GM21786 (cell line): ENCODE data around the gene C14orf119.
"Not testable (repeated sequence)": the region's sequence is repeated elsewhere in the genome, so short reads cannot be mapped to it uniquely, and the experiment has no call there.

Source experiments
- ATAC-seq: cut with Tn5 transposase; IDR thresholded peaks from one replicate; pipeline ENCODE4 v1.9.1; 2021; ENCODE audit not compliant: unreplicated experiment

The C14orf119 gene

DNA sequence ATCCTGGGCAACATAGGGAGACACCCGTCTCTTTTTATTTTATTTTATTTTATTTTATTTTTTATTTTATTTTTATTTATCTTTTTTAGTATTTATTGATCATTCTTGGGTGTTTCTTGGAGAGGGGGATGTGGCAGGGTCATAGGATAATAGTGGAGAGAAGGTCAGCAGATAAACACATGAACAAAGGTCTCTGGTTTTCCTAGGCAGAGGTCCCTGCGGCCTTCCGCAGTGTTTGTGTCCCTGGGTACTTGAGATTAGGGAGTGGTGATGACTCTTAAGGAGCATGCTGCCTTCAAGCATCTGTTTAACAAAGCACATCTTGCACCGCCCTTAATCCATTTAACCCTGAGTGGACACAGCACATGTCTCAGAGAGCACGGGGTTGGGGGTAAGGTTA lies 12.3 kb downstream of the C14orf119 start:
- ATAC-seq: not testable (repeated sequence)

DNA sequence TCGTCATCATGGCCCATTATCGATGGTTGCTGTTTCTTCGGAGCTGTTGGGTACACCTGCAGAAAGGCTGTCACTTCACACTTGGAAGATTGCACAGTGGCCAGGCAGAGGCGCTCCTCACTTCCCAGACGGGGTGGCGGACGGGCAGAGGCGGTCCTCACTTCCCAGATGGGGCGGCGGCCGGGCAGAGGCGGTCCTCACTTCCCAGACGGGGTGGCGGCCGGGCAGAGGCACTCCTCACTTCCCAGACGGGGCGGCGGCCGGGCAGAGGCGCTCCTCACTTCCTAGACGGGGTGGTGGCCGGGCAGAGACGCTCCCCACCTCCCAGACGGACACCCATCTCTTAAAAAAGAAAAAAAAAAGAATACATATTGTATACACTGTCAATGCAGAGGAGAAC lies 12.9 kb downstream of the C14orf119 start:
- ATAC-seq: not testable (repeated sequence)

DNA sequence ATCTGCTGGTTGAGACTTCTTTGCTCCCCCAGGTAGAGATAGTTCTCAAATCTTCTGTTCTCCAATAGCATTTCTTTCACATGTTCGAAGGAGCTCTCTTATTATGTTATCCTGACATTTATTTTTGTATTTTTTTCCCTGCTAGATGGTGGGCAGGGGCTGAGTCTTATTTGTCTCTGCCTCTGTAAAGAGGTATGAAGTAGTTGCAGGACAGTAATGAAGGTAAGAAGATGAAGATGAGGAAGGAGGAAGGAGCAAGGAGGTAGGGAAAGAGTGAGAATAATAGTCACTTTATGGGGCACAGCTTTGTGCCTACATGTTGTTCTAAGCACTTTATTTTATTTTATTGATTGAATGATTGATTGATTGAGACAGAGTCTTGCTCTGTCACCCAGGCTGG lies 14.5 kb downstream of the C14orf119 start:
- ATAC-seq: no peak

DNA sequence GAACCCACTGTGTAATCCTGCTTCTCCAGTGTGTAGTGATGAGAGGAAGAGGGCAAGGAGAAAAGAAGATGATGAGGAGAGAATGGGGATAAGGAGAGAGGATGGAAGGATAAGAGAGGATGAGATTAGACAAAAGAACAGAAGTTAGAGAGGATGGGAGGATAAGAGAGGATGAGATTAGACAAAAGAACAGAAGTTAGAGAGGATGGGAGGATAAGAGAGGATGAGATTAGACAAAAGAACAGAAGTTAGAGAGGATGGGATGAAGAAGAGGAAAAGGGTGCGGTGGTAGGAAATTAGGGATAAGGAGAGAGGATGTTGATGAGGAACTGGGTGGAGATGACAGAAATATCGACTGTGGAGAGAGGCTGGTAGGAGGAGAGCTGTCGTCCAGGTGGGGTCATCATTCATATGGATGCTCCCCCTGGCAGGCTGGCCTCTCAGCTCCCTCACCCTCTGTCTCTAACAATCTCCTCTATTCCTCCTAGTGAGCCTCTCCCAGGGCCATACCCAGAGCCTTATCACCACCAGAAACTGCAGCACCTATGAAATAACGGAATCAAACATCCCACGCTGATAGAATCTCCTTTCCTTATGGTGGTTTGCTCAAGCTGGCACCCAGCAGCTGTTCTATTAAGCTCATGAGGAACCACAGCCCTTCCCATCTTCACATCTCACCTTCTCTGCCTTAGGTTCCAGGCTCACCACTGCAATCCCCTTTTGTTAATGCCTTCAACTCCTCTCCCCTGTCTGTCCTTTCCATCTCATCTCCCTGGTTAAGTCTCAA lies 15.5 kb downstream of the C14orf119 start:
- ATAC-seq: no peak

DNA sequence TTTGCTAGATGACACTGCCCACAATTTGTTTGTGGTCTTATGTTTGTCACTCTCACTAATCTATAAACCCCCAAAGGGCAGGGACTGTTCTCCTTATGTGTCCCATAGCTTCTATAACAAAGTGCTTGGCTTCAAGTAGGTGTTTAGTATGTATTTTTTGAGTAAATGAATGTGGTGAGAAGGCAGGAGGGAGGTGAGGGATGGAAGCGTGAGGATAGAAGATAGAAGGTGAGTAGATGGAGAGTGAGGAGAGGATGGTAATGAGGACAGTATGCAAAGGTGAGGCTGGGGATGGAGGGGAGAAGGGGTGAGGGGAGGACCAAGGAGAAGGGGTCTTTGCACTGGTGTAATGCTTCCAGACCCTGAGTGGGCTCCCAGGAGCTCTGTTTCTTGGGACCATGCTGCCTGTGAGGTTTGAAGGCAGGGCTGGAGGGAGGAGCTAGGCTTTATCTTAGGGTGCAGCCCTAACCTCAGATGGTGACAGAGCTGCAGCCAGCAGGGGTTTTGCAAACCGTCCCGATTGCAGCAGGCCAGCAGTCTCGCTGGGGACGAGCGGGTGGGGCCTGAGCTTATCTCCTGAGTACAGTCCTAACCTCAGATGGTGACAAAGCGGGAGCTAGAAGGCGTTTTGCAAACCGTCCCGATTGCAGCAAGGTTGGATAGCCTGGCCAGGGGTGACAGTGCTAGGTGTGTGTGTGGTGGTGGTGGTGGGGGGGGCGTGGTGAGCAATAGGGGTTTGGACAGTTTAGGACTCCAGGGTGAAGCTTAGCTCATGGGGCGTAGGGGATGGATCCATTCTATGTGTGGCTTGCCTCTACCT lies 17.3 kb downstream of the C14orf119 start:
- ATAC-seq: no peak

DNA sequence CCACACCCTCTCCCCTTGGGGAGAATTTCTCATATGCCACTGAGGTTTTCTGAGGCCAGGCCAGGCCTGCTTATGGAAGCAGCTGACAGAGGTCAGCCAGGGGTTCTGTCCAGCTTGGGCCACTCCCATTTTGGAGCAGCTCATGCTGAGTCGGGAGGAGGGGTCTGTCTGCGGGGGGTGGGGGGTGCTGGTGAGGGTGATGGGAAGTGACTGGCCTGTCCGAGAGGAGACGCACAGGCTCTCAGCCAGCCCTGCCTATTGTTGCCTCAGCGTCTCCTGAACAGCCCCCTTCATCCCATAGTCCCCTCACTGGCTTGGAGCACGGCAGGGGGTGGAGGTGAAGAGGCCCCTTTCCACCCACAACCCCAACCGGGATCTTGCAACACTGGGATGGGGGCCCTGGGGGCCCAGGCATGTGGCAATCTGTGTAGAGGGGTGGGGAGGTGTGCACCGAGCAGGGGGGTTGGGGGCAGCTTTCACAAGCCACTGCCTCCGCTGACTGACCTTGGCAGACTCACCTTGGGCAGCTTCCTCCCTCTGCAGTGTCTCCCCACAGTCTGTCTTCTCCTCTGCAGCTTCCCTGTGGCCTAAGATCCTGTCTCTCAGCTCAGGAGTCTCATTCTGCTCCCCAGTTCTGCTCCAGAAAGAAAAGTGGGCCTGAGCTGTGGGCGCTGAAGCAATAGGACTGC lies 18.3 kb downstream of the C14orf119 start:
- no peak for ATAC-seq

DNA sequence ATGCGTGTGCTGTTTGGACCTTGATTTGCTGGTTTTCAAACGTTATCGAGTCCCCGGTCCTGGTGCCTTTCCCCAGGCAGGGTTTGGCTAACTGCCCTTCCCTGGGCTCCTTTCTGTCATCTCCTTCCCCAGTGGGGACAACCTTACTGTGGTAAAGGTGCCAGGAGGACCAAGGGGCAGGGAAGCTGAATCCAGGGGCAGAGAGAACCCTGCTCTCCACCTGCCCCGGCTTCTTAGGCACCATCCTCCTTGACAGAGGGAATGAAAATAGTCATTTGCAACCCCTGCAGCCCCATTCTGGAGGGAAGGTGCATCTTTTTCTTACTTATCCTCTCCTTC lies 18.8 kb downstream of the C14orf119 start:
- no peak for ATAC-seq

DNA sequence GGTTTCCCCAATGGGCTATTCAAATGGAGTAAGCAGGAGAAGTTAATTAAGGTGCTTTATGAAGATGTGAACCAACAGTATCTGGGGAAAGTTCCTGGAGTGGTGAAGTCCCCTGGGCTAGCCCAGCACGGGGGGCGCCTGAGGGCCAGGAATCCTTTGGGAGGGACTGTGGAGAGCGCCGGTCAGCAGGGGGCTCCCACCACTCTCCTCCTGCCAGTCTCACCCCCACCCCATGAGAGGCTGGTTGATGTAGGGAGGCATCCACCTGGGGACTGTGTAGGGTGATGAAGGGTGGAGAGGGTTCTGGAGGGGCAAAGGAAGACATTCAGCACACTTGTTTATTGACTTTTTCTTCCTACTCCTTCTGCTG lies 19.3 kb downstream of the C14orf119 start:
- no peak for ATAC-seq

DNA sequence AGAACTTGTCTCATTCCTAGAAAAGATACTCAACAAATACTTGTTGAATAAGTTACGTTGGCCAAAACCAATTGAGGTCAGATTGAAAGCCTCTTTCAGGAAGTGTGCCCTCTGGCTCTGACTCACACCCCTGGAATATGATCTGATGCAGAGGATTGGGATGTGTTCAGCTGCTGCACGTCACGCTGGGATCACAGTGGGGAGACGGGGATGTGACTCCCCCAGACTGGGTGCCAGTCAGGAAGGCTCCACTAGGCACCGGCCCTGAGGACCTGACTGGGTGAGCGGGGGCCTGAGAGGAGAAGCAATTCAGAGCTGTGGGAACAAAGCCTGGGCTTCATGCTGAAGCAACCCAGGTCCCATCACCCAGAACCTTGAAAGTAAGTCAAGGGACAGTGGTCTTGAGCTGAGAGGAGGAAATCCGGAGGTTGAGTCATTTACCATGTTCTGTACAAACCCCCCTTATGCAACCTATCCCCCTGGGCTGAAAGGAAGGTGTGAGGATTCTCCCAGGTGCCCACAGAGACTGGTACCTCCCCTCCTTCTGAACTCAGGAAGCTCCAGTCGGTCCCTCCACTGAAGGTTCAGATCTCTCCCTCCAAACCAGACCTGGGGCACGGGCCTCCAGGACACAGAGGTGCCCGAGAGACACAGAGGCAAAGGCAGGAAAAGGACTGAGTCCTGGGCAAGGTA lies 19.9 kb downstream of the C14orf119 start:
- no peak for ATAC-seq

DNA sequence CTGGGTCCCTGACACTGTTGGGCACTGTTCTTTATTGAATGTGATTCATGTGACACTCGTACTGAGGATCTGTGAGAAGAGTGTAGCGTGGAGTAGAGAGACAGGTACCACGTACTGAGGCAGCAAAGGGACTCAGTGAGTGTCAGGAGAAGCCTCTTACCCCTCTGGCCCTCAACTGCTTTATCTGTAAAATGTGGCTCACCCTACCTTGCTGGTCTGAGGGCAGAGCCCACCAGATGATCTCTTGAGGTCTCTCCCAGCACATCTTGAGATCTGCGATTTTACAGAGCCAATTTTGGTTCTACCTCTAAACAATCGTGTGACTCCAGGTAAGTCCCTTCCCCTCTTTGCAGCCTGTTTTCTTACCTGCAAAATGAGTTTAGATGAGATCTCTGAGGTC lies 20.6 kb downstream of the C14orf119 start:
- no peak for ATAC-seq

DNA sequence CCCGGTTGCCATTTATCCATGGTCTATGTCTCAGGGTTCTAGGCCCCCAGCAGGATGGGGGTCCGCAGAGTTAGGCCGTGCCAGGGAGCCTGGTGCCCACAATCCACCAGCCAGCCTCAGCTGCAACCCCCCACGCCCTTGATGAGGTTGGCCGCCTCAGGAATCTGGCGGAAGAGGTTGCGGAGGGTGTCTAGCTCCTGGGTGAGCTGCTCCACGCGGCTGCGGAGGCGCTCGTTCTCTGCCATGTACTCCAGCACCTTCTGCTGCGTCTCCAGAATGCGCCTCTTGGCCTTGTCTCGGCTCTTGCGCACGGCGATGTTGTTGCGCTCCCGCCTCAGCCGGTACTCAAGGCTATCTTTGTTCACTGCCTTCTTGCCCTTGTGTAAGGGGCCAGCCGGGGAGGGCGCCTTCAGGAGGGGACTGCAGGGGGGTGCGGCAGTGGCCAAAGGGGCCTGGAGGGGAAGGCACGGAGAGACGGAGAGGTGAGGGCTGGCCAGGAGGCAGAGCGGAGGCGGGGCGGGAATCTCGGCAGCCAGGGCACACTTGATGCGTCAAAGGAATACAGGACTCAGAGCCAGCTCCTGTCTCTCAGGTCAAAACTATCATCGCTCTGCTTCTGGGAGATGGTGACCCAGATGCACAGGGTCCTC lies 22.2 kb downstream of the C14orf119 start:
- no peak for ATAC-seq

DNA sequence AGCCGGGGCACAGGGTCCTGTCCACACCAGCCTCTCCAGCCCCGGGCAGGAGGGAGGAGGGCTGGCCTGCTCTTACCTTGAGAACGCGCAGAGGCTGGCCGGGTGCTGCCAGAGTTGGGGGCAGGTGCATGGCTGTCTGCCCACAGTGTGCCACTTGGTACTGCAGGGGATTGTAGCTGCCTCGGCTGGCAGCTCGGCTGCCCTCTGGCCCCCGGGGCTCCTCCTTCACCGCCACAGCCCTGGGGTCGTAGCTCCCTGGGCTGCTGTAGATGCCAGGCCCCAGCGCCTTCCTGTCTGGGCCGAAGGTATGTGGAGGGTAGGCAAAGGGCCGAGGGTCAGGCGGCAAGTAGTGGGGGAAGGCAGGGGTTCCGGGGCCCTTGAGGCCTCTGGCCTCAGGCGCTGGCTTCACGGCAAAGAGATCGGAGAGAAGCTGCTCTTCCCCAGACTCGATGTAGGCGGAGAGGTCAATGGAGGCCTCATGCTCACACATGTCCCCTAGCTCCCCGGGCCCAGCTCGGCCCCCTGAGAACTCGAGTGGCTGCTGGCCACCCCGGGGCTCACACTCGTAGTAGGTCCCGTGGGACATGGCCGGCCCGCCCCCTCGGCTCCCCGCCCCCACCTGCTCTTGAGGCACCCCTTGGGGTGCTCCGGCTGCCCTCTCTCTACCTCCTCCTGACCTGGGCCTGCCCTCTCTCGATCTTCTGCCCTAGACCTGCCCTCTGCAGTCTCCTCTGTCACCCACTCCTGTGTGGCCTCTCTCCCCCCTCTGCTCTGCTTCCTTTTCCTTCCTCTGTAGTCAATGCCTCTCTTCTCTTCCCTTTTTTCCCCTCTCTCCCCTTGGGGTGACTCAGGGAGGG lies 23.4 kb downstream of the C14orf119 start, which contains the start of gene CEBPE:
TSS of gene CEBPE (minus strand) at position 750 of the 857 bp plus-strand sequence. CDS start at position 586, 164 bp downstream.
- ATAC-seq: no peak

DNA sequence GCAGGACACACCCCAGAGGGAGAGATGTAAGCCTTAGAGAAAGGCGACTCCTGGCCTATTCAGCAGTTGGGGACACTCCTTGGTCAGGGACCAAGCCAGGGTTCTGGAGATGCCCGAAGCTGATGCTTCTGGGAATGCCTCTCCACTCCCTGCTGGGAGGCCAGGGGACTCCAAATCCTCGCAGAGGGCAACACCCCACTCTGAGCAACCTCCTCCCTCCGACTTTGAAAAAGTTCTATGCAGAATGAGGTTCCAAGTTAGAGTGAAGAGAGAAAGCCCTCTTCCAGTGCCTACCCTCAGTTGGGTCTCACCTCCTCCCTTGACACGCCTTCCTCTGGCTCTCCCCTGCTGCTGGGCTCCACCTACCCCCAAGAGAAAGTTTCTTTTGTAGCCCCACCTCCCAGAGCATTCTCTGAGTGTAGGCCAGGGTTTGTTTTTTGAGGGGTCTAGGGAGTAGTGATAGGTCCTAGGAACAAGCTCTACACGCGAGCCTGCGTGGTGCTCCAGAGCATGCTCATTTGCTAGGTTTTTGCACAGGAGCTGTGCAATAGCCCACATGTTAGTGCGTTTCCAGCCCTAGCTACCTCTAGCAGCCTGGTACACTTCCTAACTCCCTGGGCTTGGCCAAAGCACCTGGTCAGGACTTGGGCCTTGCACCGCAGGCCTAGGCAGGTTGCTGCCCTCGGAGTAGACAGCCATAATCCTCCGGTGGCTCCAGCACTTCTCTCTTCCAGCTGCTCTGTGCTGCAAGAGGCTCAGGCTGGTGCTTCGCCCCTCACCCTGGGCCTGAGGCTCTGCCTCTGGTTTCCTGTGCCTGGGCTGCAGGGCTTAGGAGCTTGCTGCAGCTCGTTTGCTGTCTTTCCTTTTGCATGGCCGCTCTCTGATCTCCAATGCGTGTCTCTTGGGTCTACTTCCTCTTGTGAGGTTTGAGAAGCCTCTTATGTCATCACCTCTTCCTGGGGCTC lies 24.3 kb downstream of the C14orf119 start:
- ATAC-seq: no peak

DNA sequence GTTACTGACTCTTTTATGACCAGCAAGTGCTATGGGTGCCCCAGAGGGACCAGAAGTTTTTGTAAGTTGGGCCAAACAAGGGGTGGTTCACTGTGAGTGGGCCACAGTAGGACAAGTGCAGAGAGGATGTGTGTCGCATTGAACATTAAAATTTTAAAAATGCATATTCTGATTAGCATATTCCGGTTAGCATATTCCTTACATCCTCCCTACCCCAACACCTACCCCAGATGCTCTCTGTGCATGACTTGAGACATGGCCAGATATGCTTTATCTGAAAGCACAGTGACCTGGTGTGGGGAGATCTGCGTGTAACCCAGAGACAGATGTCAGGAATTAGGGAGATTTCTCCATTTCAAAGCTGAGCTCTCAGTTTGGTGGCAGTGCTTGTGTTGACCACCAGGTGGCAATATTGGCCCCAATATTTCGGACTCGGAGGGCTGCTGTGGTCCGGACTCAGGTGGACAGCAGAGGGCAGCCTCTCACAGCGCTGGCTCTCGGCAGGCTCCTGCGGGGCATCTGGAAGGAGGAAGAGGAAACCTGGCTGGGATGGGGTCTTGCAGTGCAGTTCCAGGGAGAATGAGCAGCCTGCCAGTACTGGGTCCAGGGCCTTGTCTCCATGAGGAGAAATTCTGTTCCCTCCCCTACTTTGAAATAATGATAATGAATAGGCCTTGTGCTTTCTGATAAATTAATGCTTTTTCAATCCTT lies 25.4 kb downstream of the C14orf119 start:
- peak; percentile 65 for ATAC-seq

DNA sequence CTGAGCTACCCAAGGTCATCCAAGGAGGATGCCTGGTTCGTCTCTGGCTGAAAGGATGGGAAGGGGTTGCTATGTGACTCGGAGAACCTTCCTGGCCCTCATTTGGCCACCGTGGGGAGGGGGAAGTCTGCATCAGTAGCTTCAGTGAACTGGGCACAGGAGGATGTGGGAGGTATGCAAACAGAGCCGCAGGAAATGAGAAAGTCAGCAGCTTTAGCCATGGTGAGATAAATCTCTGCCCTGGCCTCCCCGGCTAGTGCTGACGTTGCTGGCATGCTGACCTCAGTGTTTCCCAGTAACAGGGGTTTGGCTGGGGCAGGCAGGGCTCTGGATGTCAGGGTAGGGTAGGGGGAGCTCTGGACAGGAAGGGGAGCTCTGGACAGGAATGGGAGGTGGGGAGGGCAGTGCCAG lies 26.1 kb downstream of the C14orf119 start:
- peak; percentile 66 for ATAC-seq

DNA sequence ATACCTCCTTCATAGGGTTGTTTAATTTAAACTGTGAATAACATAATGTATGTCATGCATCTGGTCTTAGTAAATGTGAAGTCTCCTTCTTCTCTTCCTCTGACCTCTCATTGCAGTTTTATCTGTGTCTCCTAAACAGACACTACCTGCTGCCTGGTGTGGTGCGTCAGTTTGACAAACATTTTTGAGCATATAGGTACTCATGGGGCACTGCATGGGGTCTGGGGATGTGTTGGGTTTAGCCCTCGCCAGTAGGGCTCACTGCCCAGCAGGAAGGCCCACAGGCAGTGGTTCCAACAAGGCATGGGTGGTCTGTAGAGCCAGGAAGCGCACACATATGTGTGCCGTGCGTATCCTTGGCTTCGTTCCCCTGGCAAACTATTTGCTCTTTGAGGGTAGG lies 26.8 kb downstream of the C14orf119 start:
- no peak for ATAC-seq

DNA sequence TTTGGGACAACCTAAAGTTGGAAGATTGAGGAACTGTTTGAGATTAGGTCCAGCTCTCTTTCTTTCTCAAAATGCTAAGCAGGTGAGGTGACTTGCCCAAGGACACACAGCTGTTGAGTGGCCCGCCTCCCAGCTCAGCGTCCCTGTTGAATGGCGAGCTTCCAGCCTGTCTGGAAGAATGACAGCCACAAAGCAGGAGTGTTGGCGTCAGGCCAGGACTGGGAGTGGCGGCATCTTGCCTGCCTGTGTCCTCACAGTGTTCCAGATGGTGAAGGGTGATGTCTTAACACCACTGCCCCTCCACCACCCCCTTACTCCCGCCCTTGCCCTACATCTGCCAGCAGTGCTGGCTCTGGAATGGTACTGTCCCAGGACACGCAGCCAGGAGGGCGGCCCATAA lies 28.1 kb downstream of the C14orf119 start:
- ATAC-seq: no peak
